NCI-H1105 (cell line): ENCODE data around the gene IKBKG.
"Not testable (repeated sequence)": the region's sequence is repeated elsewhere in the genome, so short reads cannot be mapped to it uniquely, and the experiment has no call there.

ENCODE experiments used
- DNase-seq: peaks from one replicate; lab custom pipeline; 2025; lab: John Stamatoyannopoulos, UW

Gene IKBKG

DNA sequence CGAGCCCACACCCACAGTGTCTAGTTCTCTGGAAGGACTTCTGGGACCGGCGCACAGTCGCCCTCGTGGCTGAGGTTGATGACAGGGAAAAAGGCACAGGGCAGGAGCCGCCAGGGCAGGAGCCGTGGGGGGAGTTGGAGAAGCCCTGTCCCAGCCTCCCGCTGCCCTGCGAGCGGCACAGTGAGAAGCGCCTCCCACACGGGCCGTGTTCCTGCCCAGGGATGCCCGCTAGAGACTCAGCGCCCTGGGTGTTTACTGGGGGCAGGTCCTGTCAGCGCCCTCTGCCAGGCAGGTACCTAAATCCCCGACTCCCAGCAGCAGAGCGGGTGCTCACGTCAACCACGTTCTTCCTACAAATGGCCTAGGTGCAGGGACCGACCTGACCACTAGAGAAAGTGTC is 11.5 kb downstream of the IKBKG start:
- DNase-seq, result not testable (repeated sequence)

DNA sequence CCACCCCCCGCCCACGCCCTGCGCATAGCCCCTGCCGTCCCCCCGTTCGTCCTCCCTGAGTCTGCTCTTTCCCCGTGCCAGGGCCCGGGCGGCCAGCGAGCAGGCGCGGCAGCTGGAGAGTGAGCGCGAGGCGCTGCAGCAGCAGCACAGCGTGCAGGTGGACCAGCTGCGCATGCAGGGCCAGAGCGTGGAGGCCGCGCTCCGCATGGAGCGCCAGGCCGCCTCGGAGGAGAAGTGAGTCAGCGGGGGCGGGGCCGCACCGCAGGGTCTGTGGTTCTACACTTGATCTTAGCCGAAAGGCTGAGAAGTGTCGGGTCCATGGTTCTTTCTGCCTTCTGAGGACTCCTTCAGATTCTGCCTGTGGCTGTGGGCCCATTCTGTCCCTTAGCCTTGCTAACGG is 12.9 kb downstream of the IKBKG start:
- DNase-seq, result not testable (repeated sequence)

- DNase-seq, result not testable (repeated sequence)
Measured at GRCh38 chrX:154562295-154562694, 14.9 kb downstream of the IKBKG start.

GRCh38 chrX:154570361-154570760 is 22.9 kb downstream of the IKBKG start:
- DNase-seq, result not testable (repeated sequence)

DNA sequence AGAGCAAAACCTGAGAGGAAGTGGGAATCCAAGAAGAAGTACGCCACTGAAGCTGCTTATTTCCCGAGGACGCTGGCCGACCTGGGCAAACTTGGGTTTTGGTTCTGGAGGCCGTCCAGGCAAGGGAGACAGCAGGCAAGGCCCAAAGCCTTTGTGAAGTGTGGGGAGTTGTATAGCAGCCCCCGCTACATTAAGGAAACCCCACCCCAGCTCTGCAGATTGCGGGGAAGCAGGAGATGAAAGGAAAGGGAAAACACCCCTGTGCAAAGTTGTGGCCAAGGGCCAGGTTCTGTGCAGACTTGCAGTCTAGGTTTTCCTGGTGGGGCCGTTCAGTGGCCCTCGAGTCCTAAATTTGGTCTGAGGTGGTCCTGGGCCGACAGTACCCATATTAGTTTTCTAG is 25.6 kb downstream of the IKBKG start:
- not testable (repeated sequence) for DNase-seq

DNA sequence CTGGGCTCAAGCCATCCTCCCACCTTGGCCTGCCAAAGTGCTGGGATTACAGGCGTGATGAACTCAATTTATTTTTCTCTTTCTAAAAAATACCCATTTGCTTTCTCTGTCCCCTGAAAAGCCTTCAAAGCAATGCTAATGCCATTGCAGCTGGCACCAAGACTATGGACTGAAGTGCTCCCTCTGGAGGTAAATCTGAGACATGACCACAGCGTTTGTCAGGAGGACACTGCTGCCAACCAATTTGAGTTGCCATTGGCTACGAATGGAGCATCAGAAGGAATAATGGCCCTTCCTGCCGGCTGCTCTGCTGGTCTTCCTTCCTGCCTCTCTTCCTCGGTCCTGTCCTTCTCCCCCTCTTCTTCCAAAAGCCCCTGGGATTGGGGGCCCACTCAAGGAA is 27.7 kb downstream of the IKBKG start:
- DNase-seq, result not testable (repeated sequence)

GRCh38 chrX:154582994-154583393 is 35.6 kb downstream of the IKBKG start:
- DNase-seq, result not testable (repeated sequence)

- not testable (repeated sequence) for DNase-seq
Measured at GRCh38 chrX:154584585-154585183, 37.3 kb downstream of the IKBKG start, which contains the start of gene CTAG1A. Gene CTAG1A (plus strand): TSS chrX:154585133. CDS start chrX:154585207, 74 bp downstream.

- DNase-seq, result not testable (repeated sequence)
Measured at GRCh38 chrX:154590415-154590814, 43.0 kb downstream of the IKBKG start.

GRCh38 chrX:154592505-154592904 is 45.1 kb downstream of the IKBKG start:
- DNase-seq, result no peak

DNA sequence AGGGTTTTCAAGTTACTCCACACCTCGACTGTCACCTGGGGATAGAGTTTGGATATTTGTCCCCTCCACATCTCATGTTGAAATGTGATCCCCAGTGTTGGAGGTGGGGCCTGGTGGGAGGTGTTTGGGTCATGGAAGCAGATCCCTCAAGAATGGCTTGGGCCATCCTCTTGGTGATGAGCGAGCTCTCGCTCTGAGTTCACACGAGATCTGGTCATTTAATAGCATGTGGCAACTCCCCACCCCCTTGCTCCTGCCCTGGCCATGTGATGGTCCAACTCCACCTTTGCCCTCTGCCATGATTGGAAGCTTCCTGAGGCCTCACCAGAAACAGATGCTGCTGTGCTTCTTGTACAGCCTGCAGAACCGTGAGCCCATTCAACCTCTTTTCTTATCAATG is 45.8 kb downstream of the IKBKG start:
- DNase-seq, result no peak

DNA sequence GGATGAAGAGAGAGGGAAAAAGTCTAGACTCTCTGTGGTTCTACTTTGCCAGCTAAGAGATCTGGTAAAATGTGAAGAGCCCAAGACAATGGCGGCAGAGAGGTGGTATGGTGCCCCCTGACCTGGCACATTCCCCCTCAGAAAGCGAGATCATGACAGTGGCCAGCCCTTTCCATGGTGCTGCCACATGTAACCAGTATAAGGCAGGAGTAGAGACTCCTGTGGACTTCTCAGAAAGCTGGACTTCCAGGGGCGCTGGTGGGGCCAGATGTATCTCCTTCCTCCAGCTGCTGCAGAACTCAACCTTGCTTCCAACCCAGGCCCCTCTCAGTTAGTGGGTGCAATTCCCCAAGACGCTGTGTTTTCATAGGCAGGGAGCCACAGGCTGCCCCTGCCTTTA is 47.1 kb downstream of the IKBKG start:
- DNase-seq, result no peak

- DNase-seq, result no peak
Measured at GRCh38 chrX:154595559-154596249, 48.3 kb downstream of the IKBKG start.

DNA sequence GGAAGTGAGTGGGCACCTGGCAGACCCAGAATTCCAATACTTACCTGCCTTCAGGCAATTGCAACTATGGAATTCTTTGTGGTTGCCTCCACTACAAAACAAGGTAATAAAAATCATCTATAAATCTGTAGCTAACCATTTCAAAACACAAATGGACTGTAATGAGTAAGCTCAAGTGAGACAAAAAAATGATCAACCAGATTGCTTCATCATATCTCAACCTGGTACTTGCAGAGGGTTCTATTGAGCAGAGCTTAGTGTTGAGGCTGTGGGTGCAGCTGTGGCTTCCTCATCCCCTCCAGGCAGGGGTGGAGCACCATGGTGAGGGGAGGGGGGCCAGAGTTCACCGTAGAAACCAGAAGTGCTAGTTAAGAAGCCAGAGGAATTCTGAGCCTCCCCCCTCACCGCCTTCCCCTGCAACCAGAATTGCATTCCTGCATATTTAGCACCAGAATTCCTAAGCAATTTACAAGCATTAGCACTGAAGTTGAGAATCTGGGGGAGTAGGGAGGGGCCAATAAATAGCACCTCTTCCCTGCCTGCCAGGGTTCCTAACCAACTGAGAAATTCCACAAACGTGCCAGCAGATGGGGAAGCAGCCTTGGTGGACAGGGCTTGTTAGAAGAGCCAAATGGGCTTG is 49.0 kb downstream of the IKBKG start:
- DNase-seq, result no peak

GRCh38 chrX:154597221-154597620 is 49.8 kb downstream of the IKBKG start:
- DNase-seq, result no peak

DNA sequence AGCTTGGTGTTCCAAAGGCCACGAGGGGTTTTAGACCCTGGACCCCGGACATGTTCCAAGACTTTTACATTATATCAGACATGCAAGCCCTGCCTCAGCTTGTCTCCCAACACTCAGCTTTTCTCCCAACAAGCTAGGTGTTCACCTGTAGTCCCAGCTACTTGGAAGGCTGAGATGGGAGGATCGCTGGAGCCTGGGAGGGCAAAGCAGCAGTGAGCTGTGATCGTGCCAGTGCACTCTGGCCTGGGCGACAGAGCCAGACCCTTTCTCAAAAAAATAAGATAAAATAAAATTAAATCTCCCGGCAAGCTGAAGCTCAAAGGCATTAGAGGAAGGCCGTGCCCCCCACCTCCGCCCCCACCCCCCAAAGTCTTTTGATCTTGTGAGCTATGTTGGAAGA is 51.2 kb downstream of the IKBKG start:
- DNase-seq, result no peak

- no peak for DNase-seq
Measured at GRCh38 chrX:154599531-154599930, 52.1 kb downstream of the IKBKG start.

- no peak for DNase-seq
Measured at GRCh38 chrX:154600759-154601374, 53.4 kb downstream of the IKBKG start.

GRCh38 chrX:154602226-154602625 is 54.8 kb downstream of the IKBKG start:
- no peak for DNase-seq

DNA sequence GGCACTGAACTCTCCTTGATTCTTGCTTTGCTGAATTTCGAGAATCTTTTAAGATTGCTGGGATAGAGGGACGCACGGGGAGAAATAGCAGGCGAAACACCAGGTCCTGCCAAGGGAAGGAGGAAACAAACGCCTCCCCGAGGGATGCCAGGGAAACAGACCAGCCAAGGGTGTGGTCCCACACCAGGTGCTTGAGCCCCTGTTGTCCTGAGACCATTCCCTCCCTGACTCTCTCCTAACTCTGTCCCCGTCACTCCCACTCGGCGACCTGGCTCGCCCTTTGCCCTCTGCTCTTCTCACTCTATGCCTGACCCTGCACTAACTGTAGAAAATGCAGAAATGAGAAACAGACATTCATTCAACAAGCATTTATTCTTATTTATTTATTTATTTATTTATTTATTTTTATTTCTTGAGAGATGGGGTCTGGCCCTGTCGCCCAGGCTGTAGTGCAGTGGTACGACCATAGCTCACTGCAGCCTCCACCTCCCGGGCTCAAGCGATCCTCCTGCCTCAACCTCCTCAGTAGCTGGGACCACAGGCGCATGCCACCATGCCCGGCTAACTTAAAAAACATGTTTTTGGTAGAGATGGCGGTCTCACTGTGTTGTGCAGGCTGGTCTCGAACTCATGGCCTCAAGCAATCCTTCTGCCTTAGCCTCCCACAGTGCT is 55.5 kb downstream of the IKBKG start:
- DNase-seq, result no peak

- no peak for DNase-seq
Measured at GRCh38 chrX:154603438-154604430, 56.3 kb downstream of the IKBKG start.
